EL (cell line): ENCODE results near the gene POC5.
"Not testable (repeated sequence)": the region's sequence is repeated elsewhere in the genome, so short reads cannot be mapped to it uniquely, and the experiment has no call there.

ENCODE experiments used
- DNase-seq: peaks from one replicate; pipeline ENCODE4 v3.0.0-alpha.2; 2016

Gene POC5

GRCh38 chr5:75701856-75702255 is 15.4 kb downstream of the POC5 start:
- no peak for DNase-seq

GRCh38 chr5:75695472-75696351 is 21.5 kb downstream of the POC5 start:
- not testable (repeated sequence) for DNase-seq

- no peak for DNase-seq
Observed at GRCh38 chr5:75694781-75695180, 22.5 kb downstream of the POC5 start.

- no peak for DNase-seq
Observed at GRCh38 chr5:75690669-75691068, 26.6 kb downstream of the POC5 start.

- no peak for DNase-seq
Observed at GRCh38 chr5:75686480-75686879, 30.8 kb downstream of the POC5 start.

DNA sequence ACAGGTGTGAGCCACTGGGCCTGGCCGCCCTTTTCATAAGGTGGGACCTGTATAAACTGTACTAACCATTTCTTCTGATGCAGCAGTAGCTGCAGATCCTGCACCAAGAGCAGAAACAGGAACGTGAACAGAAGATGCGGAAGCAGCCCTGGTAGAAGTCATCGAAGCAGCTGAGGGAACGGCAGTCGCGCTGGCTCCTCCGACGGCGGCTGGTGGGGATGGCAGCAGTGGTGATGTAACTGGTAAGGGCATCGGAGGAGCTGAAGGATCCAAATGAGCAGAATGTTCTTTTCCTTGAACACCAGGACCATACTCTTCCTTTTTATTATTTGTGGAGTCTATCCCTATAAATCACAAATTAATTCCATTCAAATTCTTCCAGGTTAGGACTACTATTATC is 32.1 kb downstream of the POC5 start:
- DNase-seq: no peak

- peak; percentile 69 for DNase-seq
Observed at GRCh38 chr5:75681125-75681830, 36.0 kb downstream of the POC5 start.

- no peak for DNase-seq
Observed at GRCh38 chr5:75678155-75678554, 39.1 kb downstream of the POC5 start.

DNA sequence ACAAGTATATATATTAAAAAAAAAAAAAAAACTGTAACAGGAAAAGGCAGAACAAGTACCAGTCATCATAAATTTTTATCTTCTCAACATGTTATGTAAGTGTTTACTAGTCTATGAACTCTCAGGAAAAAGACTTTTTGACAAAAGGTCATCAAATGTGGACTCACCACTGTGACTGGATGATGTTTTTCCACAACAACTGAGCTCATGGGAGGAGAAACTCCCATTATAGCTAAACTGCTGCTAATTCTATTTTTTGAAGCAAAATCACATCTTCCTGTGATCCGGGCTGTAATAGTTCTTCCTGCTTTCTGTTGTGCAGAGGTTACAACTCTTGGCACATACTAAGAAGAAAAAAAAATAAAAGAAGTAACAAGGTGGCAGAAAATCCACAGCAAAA is 39.6 kb downstream of the POC5 start:
- no peak for DNase-seq

- DNase-seq: no peak
Observed at GRCh38 chr5:75675783-75676182, 41.5 kb downstream of the POC5 start.

DNA sequence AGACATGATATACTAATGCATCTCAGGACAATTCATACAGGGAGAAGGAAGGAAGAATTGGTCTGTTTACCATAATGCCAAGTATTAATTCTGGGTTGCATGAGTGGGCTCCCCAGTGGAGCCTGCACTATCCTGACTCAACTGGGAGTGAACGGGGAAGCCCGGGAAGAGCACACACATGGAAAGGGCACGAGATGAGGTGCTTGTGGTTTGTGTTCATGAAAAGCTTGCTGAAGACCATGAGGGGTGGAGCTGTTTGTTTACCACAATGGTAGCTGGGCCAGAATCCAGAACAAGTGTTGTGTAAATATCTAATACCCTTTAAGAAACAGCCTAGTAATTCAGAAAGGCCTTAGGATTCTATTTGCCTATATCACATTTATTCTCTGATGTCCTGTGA is 44.6 kb downstream of the POC5 start:
- DNase-seq: no peak

DNA sequence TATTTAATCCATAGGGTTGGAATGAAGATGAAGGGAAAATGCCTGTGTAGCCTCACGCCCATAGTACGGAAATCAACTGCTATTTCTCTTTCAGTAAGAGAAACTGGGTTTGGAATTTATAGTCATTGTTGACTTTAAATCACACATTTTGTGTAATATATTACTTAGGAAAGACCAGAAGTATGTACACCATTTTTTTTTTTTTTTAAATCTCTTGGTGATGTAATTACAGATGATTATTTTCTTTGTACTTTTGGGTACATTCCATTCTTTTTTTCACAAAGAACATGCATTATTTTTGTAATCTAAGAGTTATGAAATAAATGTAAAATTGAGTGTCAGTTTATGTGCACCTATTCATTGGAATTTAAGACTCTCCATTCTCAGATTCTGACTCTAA is 45.7 kb downstream of the POC5 start:
- DNase-seq: no peak

- DNase-seq: no peak
Observed at GRCh38 chr5:75670577-75670976, 46.7 kb downstream of the POC5 start.

GRCh38 chr5:75668977-75669689 is 48.1 kb downstream of the POC5 start:
- peak; percentile 55 for DNase-seq

- no peak for DNase-seq
Observed at GRCh38 chr5:75668445-75668844, 48.8 kb downstream of the POC5 start.

- no peak for DNase-seq
Observed at GRCh38 chr5:75667586-75667985, 49.7 kb downstream of the POC5 start.

GRCh38 chr5:75666801-75667200 is 50.4 kb downstream of the POC5 start:
- DNase-seq: no peak

- no peak for DNase-seq
Observed at GRCh38 chr5:75664979-75665378, 52.3 kb downstream of the POC5 start.

DNA sequence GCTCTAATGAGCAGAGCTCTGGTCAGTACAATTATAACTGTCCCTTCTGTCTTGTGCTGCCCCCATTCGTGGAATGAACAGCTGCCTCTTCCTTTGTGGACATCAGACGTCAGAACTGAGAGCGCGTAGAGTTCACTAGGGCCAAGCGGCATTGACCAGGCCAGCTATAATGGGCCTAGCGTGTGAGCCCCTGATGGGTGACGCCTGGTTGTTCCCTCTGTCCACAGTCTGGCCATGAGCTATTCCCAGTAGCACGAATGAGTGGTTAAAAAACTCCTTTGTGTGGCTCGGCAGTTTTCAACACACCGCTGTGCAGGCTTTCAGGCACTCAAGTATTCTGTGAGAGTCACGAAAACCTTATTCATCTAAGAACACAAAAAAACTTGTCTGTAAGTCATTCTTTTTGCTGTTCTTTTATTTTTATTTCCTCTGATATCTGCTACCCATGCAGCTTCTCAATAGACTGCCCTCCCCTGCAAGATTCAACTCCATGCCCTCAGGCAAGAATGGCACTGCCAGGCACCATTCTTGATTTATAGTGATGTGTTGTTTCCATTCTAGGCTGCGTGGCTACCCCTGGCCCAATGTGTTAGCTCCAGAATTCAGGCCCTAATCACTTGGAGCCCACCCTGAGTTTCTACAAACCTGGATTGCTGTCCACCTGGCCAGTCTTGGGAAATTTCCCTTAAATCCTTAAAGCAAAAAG is 53.5 kb downstream of the POC5 start:
- DNase-seq: no peak

GRCh38 chr5:75662061-75662460 is 55.2 kb downstream of the POC5 start:
- DNase-seq: no peak

DNA sequence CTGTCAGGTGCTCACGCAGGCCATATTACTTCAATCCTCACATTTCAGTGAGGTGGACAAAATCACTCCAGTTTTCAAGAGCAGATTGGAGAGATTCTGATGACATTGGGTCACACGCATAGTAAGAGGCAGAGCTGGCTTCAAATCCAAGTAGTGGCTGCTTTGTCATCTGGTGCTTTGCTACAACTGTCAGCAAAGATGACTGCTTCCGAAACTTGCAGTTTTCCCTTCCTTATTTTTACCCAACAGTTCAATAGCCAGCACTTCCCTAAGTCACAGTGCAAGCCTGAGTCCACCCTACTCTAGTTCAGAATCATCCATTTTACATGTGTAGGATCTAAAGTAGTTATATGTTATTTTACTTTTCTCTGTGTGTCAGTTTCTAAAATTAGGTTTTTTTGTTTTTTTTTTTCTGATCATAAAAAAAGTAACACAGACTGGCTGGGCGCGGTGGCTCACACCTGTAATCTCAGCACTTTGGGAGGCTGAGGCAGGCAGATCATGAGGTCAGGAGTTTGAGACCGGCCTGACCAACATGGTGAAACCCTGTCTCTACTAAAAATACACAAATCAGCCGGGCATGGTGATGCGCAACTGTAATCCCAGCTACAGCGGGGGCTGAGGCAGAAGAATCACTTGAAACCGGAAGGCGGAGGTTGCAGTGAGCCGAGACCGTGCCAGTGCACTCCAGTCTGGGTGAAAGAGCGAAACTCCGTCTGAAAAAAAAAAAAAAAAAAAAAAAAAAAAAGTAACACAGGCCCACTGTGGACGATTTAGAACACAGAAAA is 56.4 kb downstream of the POC5 start:
- no peak for DNase-seq

DNA sequence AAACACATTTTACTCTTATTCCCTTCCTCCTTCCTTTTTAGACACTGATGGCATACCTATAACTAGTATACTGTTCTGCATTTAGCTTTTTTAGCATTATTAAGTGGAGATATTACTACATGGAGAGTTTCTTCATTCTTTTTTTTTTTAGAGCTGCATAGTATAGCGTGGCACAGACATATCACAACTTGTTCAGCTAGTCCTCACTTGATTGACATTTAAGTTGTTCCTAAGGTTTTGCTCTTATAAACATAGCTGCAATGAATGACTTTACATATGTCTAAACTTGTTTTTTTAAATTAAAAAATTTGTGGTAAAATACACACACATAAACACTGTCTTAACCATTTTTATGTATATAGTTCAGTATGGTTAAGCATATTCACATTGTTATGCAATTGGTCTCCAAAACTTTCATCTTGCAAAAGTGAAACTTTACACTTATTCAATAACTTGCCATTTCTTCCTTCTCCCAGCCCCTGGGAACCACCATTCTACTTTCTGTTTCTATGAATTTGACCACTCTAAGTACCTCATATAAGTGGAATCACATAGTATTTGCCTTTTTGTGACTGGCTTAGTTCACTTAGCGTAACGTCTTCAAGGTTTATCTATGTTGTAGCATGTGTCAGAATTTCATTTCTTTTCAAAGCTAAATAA is 57.3 kb downstream of the POC5 start:
- DNase-seq: no peak
